Medulla oblongata (tissue), 1 donor: Measurements from ENCODE around the gene IQCN.

Source experiments
- DNase-seq: peaks from one replicate; pipeline ENCODE4 v3.0.0-alpha.2; 2015; ENCODE audit errors: extremely low spot score

The IQCN gene

GRCh38 chr19:18231775-18232174, 42.5 kb downstream of the IQCN start:
- DNase-seq, result no peak

- DNase-seq, result no peak
Measured at GRCh38 chr19:18230941-18231734, 43.1 kb downstream of the IQCN start.

- no peak for DNase-seq
Measured at GRCh38 chr19:18229915-18230314, 44.3 kb downstream of the IQCN start.

GRCh38 chr19:18229474-18229873, 44.8 kb downstream of the IQCN start:
- DNase-seq, result no peak

- DNase-seq, result no peak
Measured at GRCh38 chr19:18227781-18228271, 46.4 kb downstream of the IQCN start.

- DNase-seq, result no peak
Measured at GRCh38 chr19:18226956-18227780, 47.1 kb downstream of the IQCN start.

- no peak for DNase-seq
Measured at GRCh38 chr19:18225702-18226468, 48.4 kb downstream of the IQCN start, which contains the start of gene PDE4C. TSS of gene PDE4C (minus strand) at chr19:18226438. CDS start at chr19:18226415, 23 bp downstream.

GRCh38 chr19:18225355-18225701, 48.9 kb downstream of the IQCN start:
- DNase-seq, result no peak

GRCh38 chr19:18224525-18225354, 49.5 kb downstream of the IQCN start:
- DNase-seq, result peak; percentile 92

GRCh38 chr19:18223860-18224524, 50.3 kb downstream of the IQCN start:
- no peak for DNase-seq

- no peak for DNase-seq
Measured at GRCh38 chr19:18221815-18222725, 52.2 kb downstream of the IQCN start.

GRCh38 chr19:18220632-18221275, 53.5 kb downstream of the IQCN start:
- no peak for DNase-seq

GRCh38 chr19:18219911-18220631, 54.2 kb downstream of the IQCN start:
- no peak for DNase-seq

- DNase-seq, result no peak
Measured at GRCh38 chr19:18218600-18218999, 55.7 kb downstream of the IQCN start.

- no peak for DNase-seq
Measured at GRCh38 chr19:18218159-18218558, 56.1 kb downstream of the IQCN start.

- DNase-seq, result no peak
Measured at GRCh38 chr19:18216789-18217188, 57.5 kb downstream of the IQCN start.

- DNase-seq, result no peak
Measured at GRCh38 chr19:18214779-18215433, 59.3 kb downstream of the IQCN start.

GRCh38 chr19:18211683-18212082, 62.6 kb downstream of the IQCN start:
- no peak for DNase-seq
